ENCODE data around the gene SLC37A1.

The SLC37A1 gene

GRCh38 chr21:42484966-42485365, 28.7 kb upstream of the SLC37A1 start:
- Histone ChIP-seq H3K9me3 (ENCODE audit: severe bottlenecking) (no peaks in the 10 kb centered on the region), H3K27ac (no peak overlapping the region), H3K27me3 (ENCODE audit: insufficient read depth, low read depth, severe bottlenecking) (no peaks in the 10 kb centered on the region), H3K4me3 (ENCODE audit: low read depth, low read length) (no peak overlapping the region), H3K36me3 (no peaks in the 10 kb centered on the region)
- DNase-seq: no peak
- TF ChIP-seq, protein P1, sequence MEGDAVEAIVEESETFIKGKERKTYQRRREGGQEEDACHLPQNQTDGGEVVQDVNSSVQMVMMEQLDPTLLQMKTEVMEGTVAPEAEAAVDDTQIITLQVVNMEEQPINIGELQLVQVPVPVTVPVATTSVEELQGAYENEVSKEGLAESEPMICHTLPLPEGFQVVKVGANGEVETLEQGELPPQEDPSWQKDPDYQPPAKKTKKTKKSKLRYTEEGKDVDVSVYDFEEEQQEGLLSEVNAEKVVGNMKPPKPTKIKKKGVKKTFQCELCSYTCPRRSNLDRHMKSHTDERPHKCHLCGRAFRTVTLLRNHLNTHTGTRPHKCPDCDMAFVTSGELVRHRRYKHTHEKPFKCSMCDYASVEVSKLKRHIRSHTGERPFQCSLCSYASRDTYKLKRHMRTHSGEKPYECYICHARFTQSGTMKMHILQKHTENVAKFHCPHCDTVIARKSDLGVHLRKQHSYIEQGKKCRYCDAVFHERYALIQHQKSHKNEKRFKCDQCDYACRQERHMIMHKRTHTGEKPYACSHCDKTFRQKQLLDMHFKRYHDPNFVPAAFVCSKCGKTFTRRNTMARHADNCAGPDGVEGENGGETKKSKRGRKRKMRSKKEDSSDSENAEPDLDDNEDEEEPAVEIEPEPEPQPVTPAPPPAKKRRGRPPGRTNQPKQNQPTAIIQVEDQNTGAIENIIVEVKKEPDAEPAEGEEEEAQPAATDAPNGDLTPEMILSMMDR (IDR thresholded peaks at IDR 0.05; ENCODE audit: low read depth, low read length): no peak

GRCh38 chr21:42486072-42486471, 27.6 kb upstream of the SLC37A1 start:
- H3K4me3 ChIP-seq (ENCODE audit: low read depth, low read length): no peak overlapping the region
- H3K36me3 ChIP-seq: no peaks in the 10 kb centered on the region
- DNase-seq: no peak
- TF ChIP-seq, protein P1 (IDR thresholded peaks at IDR 0.05; ENCODE audit: low read depth, low read length): no peak
- no peaks in the 10 kb centered on the region for H3K9me3 ChIP-seq (ENCODE audit: severe bottlenecking)
- no peak overlapping the region for H3K27ac ChIP-seq
- no peaks in the 10 kb centered on the region for H3K27me3 ChIP-seq (ENCODE audit: insufficient read depth, low read depth, severe bottlenecking)

DNA sequence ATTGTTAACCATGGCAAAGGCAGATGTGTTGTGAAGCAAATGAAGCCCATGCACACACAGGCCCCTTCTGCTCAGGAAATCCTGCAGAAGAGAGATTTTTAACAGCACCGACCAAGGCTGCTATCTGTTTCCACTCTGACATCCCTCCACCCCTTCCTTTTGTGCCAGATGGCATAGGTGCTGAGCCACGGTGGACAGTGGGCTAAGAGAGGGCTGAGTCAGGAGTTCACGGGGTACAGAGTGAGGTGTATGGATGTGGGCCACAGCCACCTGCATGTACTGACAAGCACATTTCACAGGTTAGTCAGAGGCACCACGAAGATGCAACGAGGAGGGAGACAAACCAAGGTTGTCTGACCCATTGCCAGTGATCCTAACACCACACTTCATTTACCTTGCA, 27.1 kb upstream of the SLC37A1 start:
- TF ChIP-seq, protein P1 (IDR thresholded peaks at IDR 0.05; ENCODE audit: low read depth, low read length): no peak
- Histone ChIP-seq H3K27ac (no peak overlapping the region), H3K4me3 (ENCODE audit: low read depth, low read length) (no peak overlapping the region), H3K27me3 (ENCODE audit: insufficient read depth, low read depth, severe bottlenecking) (no peaks in the 10 kb centered on the region), H3K9me3 (ENCODE audit: severe bottlenecking) (no peaks in the 10 kb centered on the region), H3K36me3 (no peaks in the 10 kb centered on the region)
- DNase-seq: no peak

DNA sequence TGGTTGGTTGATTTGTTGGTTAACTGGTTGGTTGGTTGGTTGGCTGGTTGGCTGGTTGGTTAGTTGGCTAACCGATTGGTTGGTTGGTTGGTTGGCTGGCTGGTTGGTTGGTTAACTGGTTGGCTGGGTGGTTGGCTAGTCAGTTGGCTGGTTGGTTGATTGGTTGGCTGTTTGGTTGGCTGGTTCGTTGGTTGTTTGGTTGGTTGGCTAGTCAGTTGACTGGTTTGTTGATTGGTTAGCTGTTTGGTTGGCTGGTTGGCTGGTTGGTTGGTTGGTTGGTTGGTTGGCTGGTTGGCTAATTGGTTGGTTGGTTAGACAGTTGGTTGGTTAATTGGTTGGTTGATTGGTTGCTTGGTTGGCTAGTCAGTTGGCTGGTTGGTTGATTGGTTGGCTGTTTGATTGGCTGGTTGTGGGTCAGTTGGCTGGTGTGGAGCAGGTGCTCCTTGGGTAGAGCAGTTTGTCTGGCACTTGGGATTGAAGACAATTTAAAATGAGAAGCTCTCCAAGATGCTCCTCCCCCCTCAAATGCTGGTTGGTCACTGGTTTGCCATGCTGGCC, 24.6 kb upstream of the SLC37A1 start:
- Histone ChIP-seq H3K9me3 (ENCODE audit: severe bottlenecking) (no peaks in the 10 kb centered on the region), H3K36me3 (no peaks in the 10 kb centered on the region), H3K27me3 (ENCODE audit: insufficient read depth, low read depth, severe bottlenecking) (no peaks in the 10 kb centered on the region), H3K27ac (no peak overlapping the region), H3K4me3 (ENCODE audit: low read depth, low read length) (no peak overlapping the region)
- TF ChIP-seq, protein P1 (IDR thresholded peaks at IDR 0.05; ENCODE audit: low read depth, low read length): no peak
- no peak for DNase-seq

- TF ChIP-seq, protein P1 (IDR thresholded peaks at IDR 0.05; ENCODE audit: low read depth, low read length): no peak
- H3K4me3 ChIP-seq (ENCODE audit: low read depth, low read length): no peak overlapping the region
- H3K27me3 ChIP-seq (ENCODE audit: insufficient read depth, low read depth, severe bottlenecking): no peaks in the 10 kb centered on the region
- no peaks in the 10 kb centered on the region for H3K36me3 ChIP-seq
- no peak overlapping the region for H3K27ac ChIP-seq
- H3K9me3 ChIP-seq (ENCODE audit: severe bottlenecking): no peaks in the 10 kb centered on the region
- DNase-seq: no peak
Measured at GRCh38 chr21:42489991-42490390, 23.7 kb upstream of the SLC37A1 start.

DNA sequence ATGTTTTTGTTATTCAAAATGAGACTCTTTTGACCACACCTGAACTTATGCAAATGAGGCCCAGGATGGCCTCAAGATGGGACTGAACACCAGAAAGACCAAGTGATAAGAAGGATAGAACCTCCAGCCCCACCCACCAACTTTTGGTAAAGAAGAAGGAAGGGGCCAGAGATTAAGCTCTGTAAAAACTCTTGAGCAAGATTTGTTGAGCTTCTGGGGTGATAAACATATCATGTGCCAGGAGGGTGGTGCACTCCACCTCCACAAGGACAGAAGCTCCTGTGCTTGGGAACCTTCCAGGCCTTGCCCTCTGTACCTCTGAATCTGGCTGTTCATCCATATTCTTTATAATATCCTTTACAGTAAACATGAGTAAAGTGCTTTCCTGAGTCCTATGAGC, 22.9 kb upstream of the SLC37A1 start:
- Histone ChIP-seq H3K27me3 (ENCODE audit: insufficient read depth, low read depth, severe bottlenecking) (no peaks in the 10 kb centered on the region), H3K27ac (no peak overlapping the region), H3K36me3 (no peaks in the 10 kb centered on the region), H3K4me3 (ENCODE audit: low read depth, low read length) (no peak overlapping the region), H3K9me3 (ENCODE audit: severe bottlenecking) (no peaks in the 10 kb centered on the region)
- TF ChIP-seq, protein P1 (IDR thresholded peaks at IDR 0.05; ENCODE audit: low read depth, low read length): no peak
- DNase-seq: no peak
